ENCODE results near the gene ELMO3.

Gene ELMO3

GRCh38 chr16:67241008-67241900, 42.3 kb downstream of the ELMO3 start:
- peak overlapping the region; percentile 66 to 69 for H3K9ac ChIP-seq (ENCODE audit: low read depth in 1 of 2, low read length in 2 of 2)
- no peaks in the 10 kb centered on the region for H3K9me3 ChIP-seq (ENCODE audit: control insufficient read depth in 2 of 2, low read length in 2 of 2)
- peak overlapping the region; percentile 95 to 97 for H3K27ac ChIP-seq (ENCODE audit: low read depth in 2 of 2, low read length in 2 of 2)
- H3K4me1 ChIP-seq (ENCODE audit: control insufficient read depth in 2 of 2, insufficient read depth in 2 of 2, low read length in 2 of 2), result peaks cover 45 to 48% of the 10 kb centered on the region in 2 donors
- H3K36me3 ChIP-seq (ENCODE audit: control insufficient read depth in 2 of 2, insufficient read depth in 2 of 2, low read length in 2 of 2), result peaks cover 26 to 30% of the 10 kb centered on the region in 2 donors
- peak overlapping the region in 1 of 2 donors; percentile 53 for H3K4me3 ChIP-seq (ENCODE audit: low read length in 2 of 2)
- H3K27me3 ChIP-seq (ENCODE audit: control insufficient read depth in 2 of 2, insufficient read depth in 2 of 2, low read length in 2 of 2), result no peaks in the 10 kb centered on the region

DNA sequence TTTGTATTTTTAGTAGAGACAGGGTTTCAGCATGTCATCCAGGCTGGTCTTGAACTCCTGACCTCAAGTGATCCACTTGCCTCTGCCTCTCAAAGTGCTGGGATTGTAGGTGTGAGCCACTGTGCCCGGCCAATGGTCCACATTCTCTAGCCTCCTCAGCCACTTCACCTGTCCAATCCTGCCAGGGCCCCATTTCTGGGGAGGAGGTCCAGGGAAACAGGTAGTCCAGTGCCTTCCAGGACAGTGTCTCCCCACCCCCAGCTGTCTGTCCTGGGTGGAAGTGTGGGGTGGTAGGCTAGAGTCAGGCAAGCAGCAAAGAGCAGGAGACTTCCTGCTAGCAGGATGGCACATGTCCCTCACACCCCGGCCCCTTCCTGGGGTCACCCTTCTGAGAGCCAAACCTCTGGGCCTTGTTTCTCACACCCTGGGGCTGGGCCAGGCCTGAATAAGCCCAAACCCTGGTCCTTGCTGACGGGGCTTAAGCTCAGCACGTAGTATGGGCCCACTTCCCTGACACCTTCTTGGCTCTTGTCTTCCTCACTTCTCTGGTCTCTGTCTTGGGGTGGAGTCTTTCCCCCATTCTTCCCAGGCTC, 43.3 kb downstream of the ELMO3 start:
- Histone ChIP-seq H3K36me3 (ENCODE audit: control insufficient read depth in 2 of 2, insufficient read depth in 2 of 2, low read length in 2 of 2) (peaks cover 19 to 25% of the 10 kb centered on the region in 2 donors), H3K9me3 (ENCODE audit: control insufficient read depth in 2 of 2, low read length in 2 of 2) (no peaks in the 10 kb centered on the region), H3K9ac (ENCODE audit: low read depth in 1 of 2, low read length in 2 of 2) (peak overlapping the region in 1 of 2 donors; percentile 69), H3K4me3 (ENCODE audit: low read length in 2 of 2) (no peak overlapping the region), H3K4me1 (ENCODE audit: control insufficient read depth in 2 of 2, insufficient read depth in 2 of 2, low read length in 2 of 2) (peaks cover 45 to 49% of the 10 kb centered on the region in 2 donors), H3K27me3 (ENCODE audit: control insufficient read depth in 2 of 2, insufficient read depth in 2 of 2, low read length in 2 of 2) (no peaks in the 10 kb centered on the region), H3K27ac (ENCODE audit: low read depth in 2 of 2, low read length in 2 of 2) (peak overlapping the region; percentile 95 to 97)

DNA sequence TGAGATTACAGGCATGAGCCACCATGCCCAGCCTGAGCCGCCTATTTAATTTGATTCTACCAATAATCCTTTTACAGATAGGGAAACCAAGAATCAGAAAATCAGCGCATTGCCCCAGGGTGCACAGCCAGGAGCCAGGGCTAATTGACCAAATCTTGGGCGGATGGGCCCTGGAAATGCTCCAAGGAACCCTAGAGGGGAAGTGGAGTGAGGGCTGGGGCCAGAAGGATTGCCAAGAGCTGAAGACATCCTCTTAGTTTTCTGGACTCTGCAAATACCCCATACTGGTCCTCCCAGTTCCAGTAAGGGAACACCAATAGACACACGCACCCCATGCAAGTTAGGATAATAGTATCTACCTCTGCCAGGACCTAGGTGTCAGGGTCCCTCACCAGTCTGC, 44.5 kb downstream of the ELMO3 start:
- peaks cover 55% of the 10 kb centered on the region in 2 donors for H3K4me1 ChIP-seq (ENCODE audit: control insufficient read depth in 2 of 2, insufficient read depth in 2 of 2, low read length in 2 of 2)
- H3K27ac ChIP-seq (ENCODE audit: low read depth in 2 of 2, low read length in 2 of 2), result peak overlapping the region; percentile 93 to 95

DNA sequence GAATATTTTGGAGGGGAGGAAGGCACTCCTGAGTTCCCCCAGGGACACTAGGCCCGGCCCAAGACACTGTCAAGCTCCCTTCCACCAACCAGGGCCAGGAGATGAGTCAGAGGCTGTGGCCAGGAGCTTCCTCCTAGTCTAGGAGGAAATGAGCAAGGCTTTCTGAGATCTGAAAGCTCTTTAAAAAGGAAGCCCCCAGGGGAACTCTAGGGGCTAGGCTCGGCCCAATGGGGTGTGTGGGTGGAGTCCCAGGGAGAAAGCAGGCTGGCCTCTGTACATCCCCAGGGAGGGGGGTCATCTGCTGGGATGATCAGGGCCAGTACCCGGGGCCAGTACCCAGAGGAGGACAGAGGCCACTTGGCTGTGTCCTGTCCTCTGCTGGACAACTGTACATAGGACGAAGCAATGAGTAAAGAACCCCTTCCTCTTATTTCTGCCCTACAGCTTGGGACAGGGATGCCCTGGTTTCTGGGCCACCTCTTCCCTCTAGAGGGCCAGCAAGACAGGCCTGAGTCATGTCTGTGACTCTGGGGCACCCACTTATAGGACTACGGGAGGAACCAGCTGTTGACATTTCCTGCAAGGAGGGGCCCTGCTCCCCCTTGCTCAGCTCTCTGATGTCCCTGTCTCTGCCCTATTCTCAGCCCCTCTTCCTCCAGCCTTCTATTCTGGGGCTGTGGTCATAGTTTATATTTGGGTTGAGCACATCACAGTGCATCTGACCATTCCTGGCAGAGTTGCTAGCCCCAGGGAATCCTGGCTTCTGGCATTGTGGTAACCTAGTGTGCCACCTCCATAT, 45.7 kb downstream of the ELMO3 start:
- H3K36me3 ChIP-seq (ENCODE audit: control insufficient read depth in 2 of 2, insufficient read depth in 2 of 2, low read length in 2 of 2), result peaks cover 1 to 2% of the 10 kb centered on the region in 2 donors
- H3K9me3 ChIP-seq (ENCODE audit: control insufficient read depth in 2 of 2, low read length in 2 of 2), result no peaks in the 10 kb centered on the region
- H3K4me1 ChIP-seq (ENCODE audit: control insufficient read depth in 2 of 2, insufficient read depth in 2 of 2, low read length in 2 of 2), result peaks cover 61 to 62% of the 10 kb centered on the region in 2 donors
- peak overlapping the region; percentile 17 to 37 for H3K9ac ChIP-seq (ENCODE audit: low read depth in 1 of 2, low read length in 2 of 2)
- H3K27me3 ChIP-seq (ENCODE audit: control insufficient read depth in 2 of 2, insufficient read depth in 2 of 2, low read length in 2 of 2), result peaks cover 6 to 10% of the 10 kb centered on the region in 2 donors
- H3K4me3 ChIP-seq (ENCODE audit: low read length in 2 of 2), result peak overlapping the region in 1 of 2 donors; percentile 84
- H3K27ac ChIP-seq (ENCODE audit: low read depth in 2 of 2, low read length in 2 of 2), result peak overlapping the region; percentile 93 to 95

More for the DNA sequence above, 44.5 kb downstream of the ELMO3 start:
- no peaks in the 10 kb centered on the region for H3K9me3 ChIP-seq (ENCODE audit: control insufficient read depth in 2 of 2, low read length in 2 of 2)
- H3K27me3 ChIP-seq (ENCODE audit: control insufficient read depth in 2 of 2, insufficient read depth in 2 of 2, low read length in 2 of 2), result peaks cover 0 to 3% of the 10 kb centered on the region in 2 donors
- peaks cover 12% of the 10 kb centered on the region in 2 donors for H3K36me3 ChIP-seq (ENCODE audit: control insufficient read depth in 2 of 2, insufficient read depth in 2 of 2, low read length in 2 of 2)
- peak overlapping the region in 1 of 2 donors; percentile 30 for H3K9ac ChIP-seq (ENCODE audit: low read depth in 1 of 2, low read length in 2 of 2)
- H3K4me3 ChIP-seq (ENCODE audit: low read length in 2 of 2), result no peak overlapping the region

- H3K4me3 ChIP-seq (ENCODE audit: low read length in 2 of 2), result peak overlapping the region in 1 of 2 donors; percentile 84
- H3K9me3 ChIP-seq (ENCODE audit: control insufficient read depth in 2 of 2, low read length in 2 of 2), result no peaks in the 10 kb centered on the region
- peak overlapping the region; percentile 93 to 95 for H3K27ac ChIP-seq (ENCODE audit: low read depth in 2 of 2, low read length in 2 of 2)
- no peaks in the 10 kb centered on the region for H3K36me3 ChIP-seq (ENCODE audit: control insufficient read depth in 2 of 2, insufficient read depth in 2 of 2, low read length in 2 of 2)
- H3K27me3 ChIP-seq (ENCODE audit: control insufficient read depth in 2 of 2, insufficient read depth in 2 of 2, low read length in 2 of 2), result peaks cover 12 to 16% of the 10 kb centered on the region in 2 donors
- H3K4me1 ChIP-seq (ENCODE audit: control insufficient read depth in 2 of 2, insufficient read depth in 2 of 2, low read length in 2 of 2), result peaks cover 61 to 62% of the 10 kb centered on the region in 2 donors
- H3K9ac ChIP-seq (ENCODE audit: low read depth in 1 of 2, low read length in 2 of 2), result peak overlapping the region; percentile 37 to 86
Measured at GRCh38 chr16:67245186-67245585, 46.3 kb downstream of the ELMO3 start.

- Histone ChIP-seq H3K36me3 (ENCODE audit: control insufficient read depth in 2 of 2, insufficient read depth in 2 of 2, low read length in 2 of 2) (no peaks in the 10 kb centered on the region), H3K4me1 (ENCODE audit: control insufficient read depth in 2 of 2, insufficient read depth in 2 of 2, low read length in 2 of 2) (peaks cover 57 to 59% of the 10 kb centered on the region in 2 donors), H3K4me3 (ENCODE audit: low read length in 2 of 2) (peak overlapping the region; percentile 84 to 85), H3K27me3 (ENCODE audit: control insufficient read depth in 2 of 2, insufficient read depth in 2 of 2, low read length in 2 of 2) (peaks cover 16 to 20% of the 10 kb centered on the region in 2 donors), H3K9me3 (ENCODE audit: control insufficient read depth in 2 of 2, low read length in 2 of 2) (no peaks in the 10 kb centered on the region), H3K9ac (ENCODE audit: low read depth in 1 of 2, low read length in 2 of 2) (peak overlapping the region; percentile 86 to 87), H3K27ac (ENCODE audit: low read depth in 2 of 2, low read length in 2 of 2) (peak overlapping the region; percentile 93 to 95)
Measured at GRCh38 chr16:67245674-67246080, 46.7 kb downstream of the ELMO3 start.

- Histone ChIP-seq H3K4me3 (ENCODE audit: low read length in 2 of 2) (peak overlapping the region; percentile 84 to 85), H3K27ac (ENCODE audit: low read depth in 2 of 2, low read length in 2 of 2) (peak overlapping the region; percentile 93 to 95), H3K9ac (ENCODE audit: low read depth in 1 of 2, low read length in 2 of 2) (peak overlapping the region; percentile 86 to 87), H3K27me3 (ENCODE audit: control insufficient read depth in 2 of 2, insufficient read depth in 2 of 2, low read length in 2 of 2) (peaks cover 18 to 24% of the 10 kb centered on the region in 2 donors), H3K9me3 (ENCODE audit: control insufficient read depth in 2 of 2, low read length in 2 of 2) (no peaks in the 10 kb centered on the region), H3K36me3 (ENCODE audit: control insufficient read depth in 2 of 2, insufficient read depth in 2 of 2, low read length in 2 of 2) (no peaks in the 10 kb centered on the region), H3K4me1 (ENCODE audit: control insufficient read depth in 2 of 2, insufficient read depth in 2 of 2, low read length in 2 of 2) (peaks cover 52 to 55% of the 10 kb centered on the region in 2 donors)
Measured at GRCh38 chr16:67246081-67246755, 47.3 kb downstream of the ELMO3 start.

DNA sequence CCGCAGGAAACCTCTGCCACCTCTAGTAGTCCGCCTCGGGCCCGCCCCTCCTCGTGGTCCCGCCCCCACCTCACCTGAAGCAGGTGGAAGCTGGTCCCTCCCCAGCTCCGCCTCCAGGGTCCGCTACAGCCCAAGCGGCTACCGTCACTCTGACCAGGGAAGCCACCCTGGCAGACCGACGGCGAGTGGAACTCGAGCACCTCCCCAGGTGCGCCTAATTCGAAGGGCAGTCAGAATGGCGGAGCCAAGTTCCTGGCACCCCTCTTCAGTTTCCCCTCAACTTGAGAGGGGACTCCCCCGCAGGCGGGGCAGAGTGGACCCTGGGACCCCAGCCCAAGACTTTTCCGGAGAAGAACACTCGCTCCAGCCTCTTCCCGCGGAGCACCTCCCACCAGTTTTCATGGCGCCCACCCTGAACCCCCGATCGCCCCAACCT, 47.8 kb downstream of the ELMO3 start:
- Histone ChIP-seq H3K4me3 (ENCODE audit: low read length in 2 of 2) (peak overlapping the region; percentile 84 to 85), H3K27me3 (ENCODE audit: control insufficient read depth in 2 of 2, insufficient read depth in 2 of 2, low read length in 2 of 2) (peaks cover 18 to 24% of the 10 kb centered on the region in 2 donors), H3K4me1 (ENCODE audit: control insufficient read depth in 2 of 2, insufficient read depth in 2 of 2, low read length in 2 of 2) (peaks cover 47 to 51% of the 10 kb centered on the region in 2 donors), H3K9me3 (ENCODE audit: control insufficient read depth in 2 of 2, low read length in 2 of 2) (no peaks in the 10 kb centered on the region), H3K36me3 (ENCODE audit: control insufficient read depth in 2 of 2, insufficient read depth in 2 of 2, low read length in 2 of 2) (no peaks in the 10 kb centered on the region), H3K27ac (ENCODE audit: low read depth in 2 of 2, low read length in 2 of 2) (peak overlapping the region; percentile 93 to 95), H3K9ac (ENCODE audit: low read depth in 1 of 2, low read length in 2 of 2) (peak overlapping the region; percentile 86 to 87)
